HG03565 (cell line): Measurements from ENCODE around the gene CA7.
"Not testable (repeated sequence)": the region's sequence is repeated elsewhere in the genome, so short reads cannot be mapped to it uniquely, and the experiment has no call there.

Source experiments
- ATAC-seq: cut with Tn5 transposase; IDR thresholded peaks from one replicate; pipeline ENCODE4 v1.9.1; 2021; ENCODE audit warnings: mild to moderate bottlenecking, moderate library complexity; ENCODE audit not compliant: unreplicated experiment

Gene CA7

GRCh38 chr16:66895999-66896398 is 51.8 kb downstream of the CA7 start:
- ATAC-seq, result no peak

- ATAC-seq, result not testable (repeated sequence)
Observed at GRCh38 chr16:66896682-66897081, 52.5 kb downstream of the CA7 start.

- no peak for ATAC-seq
Observed at GRCh38 chr16:66898207-66898606, 54.0 kb downstream of the CA7 start.

GRCh38 chr16:66898933-66899309 is 54.7 kb downstream of the CA7 start:
- ATAC-seq, result no peak

GRCh38 chr16:66899310-66899944 is 55.2 kb downstream of the CA7 start:
- ATAC-seq, result no peak

- ATAC-seq, result no peak
Observed at GRCh38 chr16:66899945-66900710, 55.9 kb downstream of the CA7 start.

- no peak for ATAC-seq
Observed at GRCh38 chr16:66900721-66901441, 56.7 kb downstream of the CA7 start.

- ATAC-seq, result no peak
Observed at GRCh38 chr16:66901626-66902025, 57.4 kb downstream of the CA7 start.

- no peak for ATAC-seq
Observed at GRCh38 chr16:66902648-66903543, 58.7 kb downstream of the CA7 start.
